UCSD-AML1 (cell line): ENCODE data around the gene APBB3.
"Not testable (repeated sequence)": the region's sequence is repeated elsewhere in the genome, so short reads cannot be mapped to it uniquely, and the experiment has no call there.

Experiments
- DNase-seq: peaks from one replicate; lab custom pipeline; 2025; ENCODE audit not compliant: unreplicated experiment; lab: John Stamatoyannopoulos, UW

APBB3 gene

GRCh38 chr5:140564196-140565023, at the start of gene APBB3, which contains the start of gene SLC35A4:
Gene APBB3, minus strand, starts transcription at chr5:140564598. Its CDS starts 353 bp downstream, at chr5:140564245.
Gene SLC35A4, plus strand, starts transcription at chr5:140564828. Its CDS starts 2,342 bp downstream, at chr5:140567170.
- DNase-seq = peak; percentile 98

- peak; percentile 56 for DNase-seq
Measured at GRCh38 chr5:140611020-140611521, 46.7 kb upstream of the APBB3 start.

GRCh38 chr5:140609126-140609525, 44.7 kb upstream of the APBB3 start:
- peak; percentile 61 for DNase-seq

GRCh38 chr5:140608722-140609121, 44.3 kb upstream of the APBB3 start:
- no peak for DNase-seq

- no peak for DNase-seq
Measured at GRCh38 chr5:140607031-140607430, 42.6 kb upstream of the APBB3 start.

- no peak for DNase-seq
Measured at GRCh38 chr5:140605879-140606278, 41.5 kb upstream of the APBB3 start.

GRCh38 chr5:140603734-140604133, 39.3 kb upstream of the APBB3 start:
- no peak for DNase-seq

- DNase-seq = not testable (repeated sequence)
Measured at GRCh38 chr5:140603446-140603698, 39.0 kb upstream of the APBB3 start.

- DNase-seq = no peak
Measured at GRCh38 chr5:140602147-140602546, 37.7 kb upstream of the APBB3 start.

GRCh38 chr5:140600096-140600495, 35.7 kb upstream of the APBB3 start:
- DNase-seq = no peak

GRCh38 chr5:140598836-140599235, 34.4 kb upstream of the APBB3 start:
- no peak for DNase-seq

- DNase-seq = no peak
Measured at GRCh38 chr5:140596321-140596741, 31.9 kb upstream of the APBB3 start.

- DNase-seq = no peak
Measured at GRCh38 chr5:140595538-140596300, 31.3 kb upstream of the APBB3 start.

- DNase-seq = no peak
Measured at GRCh38 chr5:140594169-140594568, 29.8 kb upstream of the APBB3 start.

GRCh38 chr5:140593070-140593469, 28.7 kb upstream of the APBB3 start:
- DNase-seq = not testable (repeated sequence)

GRCh38 chr5:140591747-140592372, 27.5 kb upstream of the APBB3 start:
- no peak for DNase-seq

- DNase-seq = no peak
Measured at GRCh38 chr5:140590861-140591260, 26.5 kb upstream of the APBB3 start.

GRCh38 chr5:140588311-140589070, 24.1 kb upstream of the APBB3 start:
- no peak for DNase-seq

- no peak for DNase-seq
Measured at GRCh38 chr5:140587495-140587894, 23.1 kb upstream of the APBB3 start.

- not testable (repeated sequence) for DNase-seq
Measured at GRCh38 chr5:140579188-140579747, 14.9 kb upstream of the APBB3 start.
